ENCODE results near the gene KRT5. TPM values are rescaled to one million over a fixed set of nuclear protein-coding genes. Genes with fewer than 3 reads are reported as not detected.

Gene KRT5
- total RNA-seq, 2 donors from 2014 or later, result not detected

- intact Hi-C loops (cut with DNase I), result no loop called here
- H3K9me3 ChIP-seq, result no peaks in the 10 kb centered on the region
- no peaks in the 10 kb centered on the region for H3K27me3 ChIP-seq
- H3K4me3 ChIP-seq, result no peak overlapping the region
- H3K36me3 ChIP-seq, result no peaks in the 10 kb centered on the region
- no peak overlapping the region for H3K27ac ChIP-seq
- TF ChIP-seq CTCF (IDR thresholded peaks at IDR 0.05), result no peak
- no peak overlapping the region for H3K9ac ChIP-seq (ENCODE audit: low read depth in 2 of 2, low read length in 2 of 2)
- H3K4me1 ChIP-seq, result no peaks in the 10 kb centered on the region
- no peak for DNase-seq
Measured at GRCh38 chr12:52528641-52529143, 8.5 kb upstream of the KRT5 start.

- intact Hi-C loops (cut with DNase I), result no loop called here
- Histone ChIP-seq H3K9ac (ENCODE audit: low read depth in 2 of 2, low read length in 2 of 2) (no peak overlapping the region), H3K4me1 (no peaks in the 10 kb centered on the region), H3K27me3 (no peaks in the 10 kb centered on the region), H3K9me3 (no peaks in the 10 kb centered on the region), H3K4me3 (no peak overlapping the region), H3K27ac (no peak overlapping the region), H3K36me3 (no peaks in the 10 kb centered on the region)
- DNase-seq, result no peak
- no peak for TF ChIP-seq CTCF (IDR thresholded peaks at IDR 0.05)
Measured at GRCh38 chr12:52527121-52527800, 7.1 kb upstream of the KRT5 start.

- intact Hi-C loops (cut with DNase I), result no loop called here
- TF ChIP-seq CTCF (IDR thresholded peaks at IDR 0.05), result no peak
- Histone ChIP-seq H3K4me1 (no peaks in the 10 kb centered on the region), H3K27ac (no peak overlapping the region), H3K27me3 (no peaks in the 10 kb centered on the region), H3K36me3 (no peaks in the 10 kb centered on the region), H3K9ac (ENCODE audit: low read depth in 2 of 2, low read length in 2 of 2) (no peak overlapping the region), H3K9me3 (no peaks in the 10 kb centered on the region), H3K4me3 (no peak overlapping the region)
- DNase-seq, result no peak
Measured at GRCh38 chr12:52526511-52526951, 6.3 kb upstream of the KRT5 start.

- intact Hi-C loops (cut with DNase I), result no loop called here
- no peak overlapping the region for H3K9ac ChIP-seq (ENCODE audit: low read depth in 2 of 2, low read length in 2 of 2)
- H3K4me1 ChIP-seq, result no peaks in the 10 kb centered on the region
- no peak overlapping the region for H3K4me3 ChIP-seq
- H3K36me3 ChIP-seq, result no peaks in the 10 kb centered on the region
- H3K9me3 ChIP-seq, result no peaks in the 10 kb centered on the region
- H3K27me3 ChIP-seq, result no peaks in the 10 kb centered on the region
- H3K27ac ChIP-seq, result no peak overlapping the region
- TF ChIP-seq CTCF (IDR thresholded peaks at IDR 0.05), result no peak
- DNase-seq, result no peak
Measured at GRCh38 chr12:52525661-52526499, 5.7 kb upstream of the KRT5 start.

- no peak for DNase-seq
- H3K4me3 ChIP-seq, result no peak overlapping the region
- H3K27me3 ChIP-seq, result no peaks in the 10 kb centered on the region
- intact Hi-C loops (cut with DNase I), result no loop called here
- no peak overlapping the region for H3K9ac ChIP-seq (ENCODE audit: low read depth in 2 of 2, low read length in 2 of 2)
- H3K36me3 ChIP-seq, result no peaks in the 10 kb centered on the region
- no peak overlapping the region for H3K27ac ChIP-seq
- TF ChIP-seq CTCF (IDR thresholded peaks at IDR 0.05), result no peak
- H3K4me1 ChIP-seq, result no peaks in the 10 kb centered on the region
- no peaks in the 10 kb centered on the region for H3K9me3 ChIP-seq
Measured at GRCh38 chr12:52524898-52525591, 4.9 kb upstream of the KRT5 start.
